Stimulated activated CD4-positive, alpha-beta T cell treated with anti-CD3 and anti-CD28 coated beads, Interleukin-15, amount 100 ng/mL, for 48 hours (primary cell): ENCODE data around the gene FMO2.

Experiments
- DNase-seq, 2 donors: peaks; one replicate each; pipeline ENCODE4 v3.0.0-alpha.2; 2020; ENCODE audit warnings: low read depth in 2 of 2

The FMO2 gene

GRCh38 chr1:171256940-171257606 is 72.0 kb downstream of the FMO2 start:
- no peak for DNase-seq

- no peak for DNase-seq
Observed at GRCh38 chr1:171257607-171258076, 72.5 kb downstream of the FMO2 start.

GRCh38 chr1:171258429-171258828 is 73.3 kb downstream of the FMO2 start:
- DNase-seq = no peak

- no peak for DNase-seq
Observed at GRCh38 chr1:171258943-171259342, 73.8 kb downstream of the FMO2 start.
